WERI-Rb-1 (cell line): Measurements from ENCODE around the gene C13orf46.

Experiments used
- DNase-seq: peaks from one replicate; pipeline ENCODE4 v3.0.0-alpha.2; 2020
- H3K27ac ChIP-seq: fragments of 250-450 bp; sonication (Bioruptor Pico); 2 replicates; pipeline ENCODE4 v1.5.1; 2020; ENCODE audit warnings: mild to moderate bottlenecking, moderate library complexity
- H3K27me3 ChIP-seq: fragments of 250-450 bp; sonication (Bioruptor Pico); 2 replicates; pipeline ENCODE4 v1.5.1; 2021; ENCODE audit warnings: mild to moderate bottlenecking, low read depth, moderate library complexity; ENCODE audit not compliant: insufficient read depth, severe bottlenecking
- H3K36me3 ChIP-seq: fragments of 250-450 bp; sonication (Bioruptor Pico); 2 replicates; pipeline ENCODE4 v1.5.1; 2020; ENCODE audit warnings: mild to moderate bottlenecking, moderate library complexity
- H3K4me3 ChIP-seq: 2 replicates; pipeline ENCODE4 v1.5.1; 2011; ENCODE audit warnings: low read depth, mild to moderate bottlenecking, control low read depth, low read length
- H3K9me3 ChIP-seq: fragments of 250-450 bp; sonication (Bioruptor Pico); 2 replicates; pipeline ENCODE4 v1.5.1; 2021; ENCODE audit warnings: mild to moderate bottlenecking, moderate library complexity; ENCODE audit not compliant: severe bottlenecking
- TF ChIP-seq, protein P1 (sequence below): IDR thresholded peaks from 2 replicates; pipeline ENCODE4 v1.5.1; 2011; ENCODE audit warnings: low read depth, mild to moderate bottlenecking, control low read depth, inconsistent platforms, low read length

Gene C13orf46

DNA sequence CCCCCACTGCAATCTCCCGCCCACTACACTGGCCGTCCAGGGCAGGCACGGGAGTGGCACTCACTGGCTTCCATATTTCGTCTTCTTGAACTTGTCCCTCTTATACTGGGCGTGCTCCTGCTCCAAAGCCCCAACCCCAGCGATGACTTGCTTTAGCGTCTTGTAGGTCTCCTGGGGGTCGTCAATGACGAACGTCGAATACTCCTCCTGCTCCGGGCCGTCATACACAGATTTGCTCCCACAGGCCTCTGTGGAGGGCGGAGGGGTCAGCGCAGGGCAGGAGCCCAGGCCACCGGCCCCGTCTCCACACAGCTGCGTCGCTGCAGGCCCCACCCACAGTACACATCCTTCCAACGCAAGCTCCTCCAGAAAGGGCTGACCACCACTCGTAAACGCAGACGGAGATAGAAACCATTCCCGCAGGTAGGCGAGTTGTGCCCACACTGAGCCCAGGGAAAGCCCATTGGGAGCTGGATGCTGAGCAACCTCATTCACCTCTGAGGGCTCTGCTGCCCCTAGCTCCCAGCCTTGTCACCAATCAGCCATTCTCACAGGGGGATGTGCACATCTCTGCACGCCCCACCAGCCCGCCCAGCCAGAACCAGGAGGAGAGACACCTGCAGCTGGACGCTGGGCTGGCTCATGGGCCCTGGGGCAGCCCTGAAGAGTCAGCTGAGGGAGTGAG, 7.9 kb upstream of the C13orf46 start:
- Histone ChIP-seq H3K4me3 (no peak overlapping the region), H3K27ac (no peak overlapping the region), H3K27me3 (no peaks in the 10 kb centered on the region), H3K9me3 (no peaks in the 10 kb centered on the region), H3K36me3 (peaks cover 10% of the 10 kb centered on the region; the same call in 1 of the 2 replicates)
- no peak for DNase-seq
- TF ChIP-seq, protein P1, sequence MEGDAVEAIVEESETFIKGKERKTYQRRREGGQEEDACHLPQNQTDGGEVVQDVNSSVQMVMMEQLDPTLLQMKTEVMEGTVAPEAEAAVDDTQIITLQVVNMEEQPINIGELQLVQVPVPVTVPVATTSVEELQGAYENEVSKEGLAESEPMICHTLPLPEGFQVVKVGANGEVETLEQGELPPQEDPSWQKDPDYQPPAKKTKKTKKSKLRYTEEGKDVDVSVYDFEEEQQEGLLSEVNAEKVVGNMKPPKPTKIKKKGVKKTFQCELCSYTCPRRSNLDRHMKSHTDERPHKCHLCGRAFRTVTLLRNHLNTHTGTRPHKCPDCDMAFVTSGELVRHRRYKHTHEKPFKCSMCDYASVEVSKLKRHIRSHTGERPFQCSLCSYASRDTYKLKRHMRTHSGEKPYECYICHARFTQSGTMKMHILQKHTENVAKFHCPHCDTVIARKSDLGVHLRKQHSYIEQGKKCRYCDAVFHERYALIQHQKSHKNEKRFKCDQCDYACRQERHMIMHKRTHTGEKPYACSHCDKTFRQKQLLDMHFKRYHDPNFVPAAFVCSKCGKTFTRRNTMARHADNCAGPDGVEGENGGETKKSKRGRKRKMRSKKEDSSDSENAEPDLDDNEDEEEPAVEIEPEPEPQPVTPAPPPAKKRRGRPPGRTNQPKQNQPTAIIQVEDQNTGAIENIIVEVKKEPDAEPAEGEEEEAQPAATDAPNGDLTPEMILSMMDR, result no peak

DNA sequence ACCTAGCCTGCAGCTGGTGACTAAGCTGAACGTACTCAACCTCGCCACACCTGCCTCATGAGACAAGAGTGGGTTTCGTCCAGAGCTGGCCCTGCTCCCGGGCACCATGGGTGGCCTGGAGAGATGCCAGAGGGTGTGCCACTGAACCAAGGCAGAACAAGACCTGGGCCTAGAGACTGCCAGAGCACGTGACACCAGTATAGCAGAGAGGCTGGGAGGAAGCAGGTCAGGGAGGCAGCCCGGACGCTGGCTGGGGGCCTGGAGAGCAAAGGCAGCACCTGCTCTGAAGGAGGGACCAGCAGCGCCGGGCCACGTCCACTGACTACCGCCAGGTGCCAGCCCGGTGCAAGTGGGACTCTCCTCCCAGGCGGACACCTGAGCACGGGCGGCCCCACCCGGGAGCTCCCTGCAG, 7.3 kb upstream of the C13orf46 start:
- H3K27me3 ChIP-seq, result no peaks in the 10 kb centered on the region
- H3K4me3 ChIP-seq, result no peak overlapping the region
- no peaks in the 10 kb centered on the region for H3K9me3 ChIP-seq
- H3K36me3 ChIP-seq, result peaks cover 10% of the 10 kb centered on the region; the same call in 1 of the 2 replicates
- H3K27ac ChIP-seq, result no peak overlapping the region
- no peak for DNase-seq
- TF ChIP-seq, protein P1, result no peak

DNA sequence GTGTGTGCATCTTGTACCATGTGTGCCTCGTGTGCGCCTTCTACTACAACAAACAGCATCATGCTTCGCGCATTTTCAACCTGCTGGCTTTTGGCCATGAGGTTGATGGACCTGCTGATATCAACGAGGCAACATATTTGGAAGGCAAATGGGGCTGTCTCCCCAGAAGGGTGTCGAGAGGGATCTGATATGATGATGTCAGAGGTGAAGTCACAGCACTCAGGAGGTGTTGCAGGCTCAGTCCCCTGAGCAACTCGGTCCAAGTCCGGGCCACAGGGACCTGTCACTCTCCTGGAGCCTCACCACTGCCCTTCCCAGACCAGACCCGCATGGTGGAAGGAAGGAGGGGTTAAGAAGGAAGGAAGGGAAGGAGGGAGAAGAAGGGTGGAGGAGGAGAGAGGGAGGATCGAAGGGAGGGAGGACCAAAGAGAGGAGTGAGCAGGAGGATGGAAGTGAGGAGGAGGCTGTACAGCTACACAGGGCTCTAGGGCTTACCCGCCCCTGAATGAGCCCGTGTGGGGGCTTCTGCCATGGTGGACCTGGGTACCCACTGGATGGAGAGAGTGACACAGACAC, 6.7 kb upstream of the C13orf46 start:
- Histone ChIP-seq H3K27me3 (no peaks in the 10 kb centered on the region), H3K9me3 (no peaks in the 10 kb centered on the region), H3K27ac (no peak overlapping the region), H3K4me3 (no peak overlapping the region), H3K36me3 (peaks cover 10% of the 10 kb centered on the region)
- no peak for DNase-seq
- TF ChIP-seq, protein P1, result no peak

DNA sequence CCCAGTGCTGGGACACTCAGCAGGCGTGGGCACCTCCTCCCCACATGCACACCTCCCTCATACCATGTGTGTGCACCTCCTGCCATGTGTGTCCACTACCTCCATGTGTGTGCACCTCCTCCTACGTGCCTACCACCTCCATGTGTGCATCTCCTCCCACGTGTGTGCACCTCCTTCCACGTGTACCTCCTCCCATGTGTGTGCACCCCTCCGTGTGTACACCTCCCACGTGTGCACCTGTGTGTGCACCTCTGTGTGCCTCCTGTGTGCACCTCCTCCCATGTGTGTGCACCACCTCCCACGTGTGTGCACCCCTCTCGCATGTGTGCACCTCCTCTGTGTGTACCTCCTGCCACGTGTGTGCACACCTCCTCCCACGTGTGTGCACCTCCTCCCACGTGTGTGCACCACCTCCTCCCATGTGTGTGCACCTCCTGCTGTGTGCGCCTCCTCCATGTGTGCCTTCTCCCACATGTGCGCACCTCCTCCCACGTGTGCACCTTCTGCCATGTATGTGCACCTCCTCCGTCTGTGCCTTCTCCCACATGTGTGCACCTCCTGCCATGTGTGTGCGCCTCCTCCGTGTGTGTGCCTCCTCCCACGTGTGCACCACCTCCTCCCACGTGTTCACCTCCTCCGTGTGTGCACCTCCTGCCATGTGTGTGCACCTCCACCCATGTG, 6.1 kb upstream of the C13orf46 start:
- DNase-seq, result no peak
- H3K27ac ChIP-seq, result no peak overlapping the region
- TF ChIP-seq, protein P1, result no peak
- no peaks in the 10 kb centered on the region for H3K27me3 ChIP-seq
- no peaks in the 10 kb centered on the region for H3K9me3 ChIP-seq
- no peak overlapping the region for H3K4me3 ChIP-seq
- peaks cover 12% of the 10 kb centered on the region for H3K36me3 ChIP-seq

DNA sequence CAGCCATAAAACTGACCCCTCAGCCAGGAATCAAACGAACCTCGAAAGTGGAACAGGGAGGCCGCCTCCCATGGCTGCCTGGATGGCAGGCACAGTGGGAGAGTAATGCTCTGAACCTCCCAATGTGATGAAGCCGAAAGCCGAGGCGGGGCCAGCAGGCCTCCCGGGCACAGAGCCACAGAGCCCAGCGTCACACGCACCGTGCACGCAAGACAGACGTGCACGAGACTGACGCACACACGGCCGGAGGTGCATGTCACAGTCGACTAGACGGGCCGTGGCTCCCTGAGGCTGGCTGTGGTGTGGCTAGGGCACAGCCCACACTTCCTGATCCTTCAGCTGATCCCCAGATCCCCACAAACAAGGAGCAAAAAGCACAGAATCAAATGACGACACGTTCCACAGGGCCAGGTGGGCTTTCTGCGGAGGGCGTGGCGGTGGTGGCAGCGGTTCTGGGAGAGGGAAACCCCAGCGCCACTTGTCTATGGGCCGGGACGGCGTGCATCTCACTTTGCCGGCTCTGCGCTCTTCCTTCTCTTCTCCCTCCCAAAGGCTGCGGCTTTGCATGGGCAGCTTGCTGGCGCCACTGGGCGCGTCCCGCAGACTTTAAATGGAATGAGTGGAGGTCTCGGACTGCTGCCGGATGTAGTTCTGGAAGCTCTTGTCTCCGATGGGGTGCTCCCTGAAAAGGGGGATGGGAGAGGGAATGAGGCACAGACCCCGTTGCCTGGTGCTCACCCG, 5.0 kb upstream of the C13orf46 start:
- TF ChIP-seq, protein P1, result no peak
- no peak for DNase-seq

More for the DNA sequence above, 5.0 kb upstream of the C13orf46 start:
- Histone ChIP-seq H3K36me3 (peaks cover 12% of the 10 kb centered on the region), H3K27ac (no peak overlapping the region), H3K4me3 (no peak overlapping the region), H3K9me3 (no peaks in the 10 kb centered on the region), H3K27me3 (no peaks in the 10 kb centered on the region)
